Measurements from ENCODE around the gene PALB2.
"Not testable (repeated sequence)": the region's sequence is repeated elsewhere in the genome, so short reads cannot be mapped to it uniquely, and the experiment has no call there.

Gene PALB2

DNA sequence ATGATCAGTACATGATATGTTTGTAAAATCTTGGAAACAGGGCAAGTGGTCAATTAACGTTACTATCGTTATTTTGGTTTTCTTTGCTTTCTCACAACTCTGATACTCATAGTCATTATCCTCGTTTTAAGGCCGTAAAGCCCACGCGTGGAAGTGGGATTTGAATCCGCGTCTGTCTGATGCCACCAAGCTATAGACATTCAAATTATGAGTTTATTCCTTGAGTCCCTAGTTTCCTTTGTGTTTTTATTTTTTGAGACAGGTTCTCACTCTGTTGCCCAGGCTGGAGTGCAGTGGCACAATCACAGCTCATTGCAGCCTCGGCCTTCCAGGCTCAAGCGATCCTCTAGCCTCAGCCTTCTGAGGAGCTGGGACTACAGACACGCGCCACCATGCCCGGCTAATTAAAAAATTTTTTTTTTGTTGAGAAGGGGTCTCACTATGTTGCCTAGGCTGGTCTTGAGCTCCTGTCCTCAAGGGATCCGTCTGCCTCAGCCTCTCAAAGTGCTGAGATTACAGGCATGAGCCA, 1.2 kb upstream of the PALB2 start:
- DNase-seq (ENCODE audit: low read depth in 2 of 2), result peak in 1 of 2 donors; percentile 9
- peak overlapping the region; percentile 98 to 100 for H3K4me3 ChIP-seq (replicated peaks in 1 of 2; ENCODE audit: low read depth in 2 of 2, low read length in 2 of 2)
- TF ChIP-seq, protein P1, sequence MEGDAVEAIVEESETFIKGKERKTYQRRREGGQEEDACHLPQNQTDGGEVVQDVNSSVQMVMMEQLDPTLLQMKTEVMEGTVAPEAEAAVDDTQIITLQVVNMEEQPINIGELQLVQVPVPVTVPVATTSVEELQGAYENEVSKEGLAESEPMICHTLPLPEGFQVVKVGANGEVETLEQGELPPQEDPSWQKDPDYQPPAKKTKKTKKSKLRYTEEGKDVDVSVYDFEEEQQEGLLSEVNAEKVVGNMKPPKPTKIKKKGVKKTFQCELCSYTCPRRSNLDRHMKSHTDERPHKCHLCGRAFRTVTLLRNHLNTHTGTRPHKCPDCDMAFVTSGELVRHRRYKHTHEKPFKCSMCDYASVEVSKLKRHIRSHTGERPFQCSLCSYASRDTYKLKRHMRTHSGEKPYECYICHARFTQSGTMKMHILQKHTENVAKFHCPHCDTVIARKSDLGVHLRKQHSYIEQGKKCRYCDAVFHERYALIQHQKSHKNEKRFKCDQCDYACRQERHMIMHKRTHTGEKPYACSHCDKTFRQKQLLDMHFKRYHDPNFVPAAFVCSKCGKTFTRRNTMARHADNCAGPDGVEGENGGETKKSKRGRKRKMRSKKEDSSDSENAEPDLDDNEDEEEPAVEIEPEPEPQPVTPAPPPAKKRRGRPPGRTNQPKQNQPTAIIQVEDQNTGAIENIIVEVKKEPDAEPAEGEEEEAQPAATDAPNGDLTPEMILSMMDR (IDR thresholded peaks at IDR 0.05; ENCODE audit: low read depth, low read length), result no peak

DNA sequence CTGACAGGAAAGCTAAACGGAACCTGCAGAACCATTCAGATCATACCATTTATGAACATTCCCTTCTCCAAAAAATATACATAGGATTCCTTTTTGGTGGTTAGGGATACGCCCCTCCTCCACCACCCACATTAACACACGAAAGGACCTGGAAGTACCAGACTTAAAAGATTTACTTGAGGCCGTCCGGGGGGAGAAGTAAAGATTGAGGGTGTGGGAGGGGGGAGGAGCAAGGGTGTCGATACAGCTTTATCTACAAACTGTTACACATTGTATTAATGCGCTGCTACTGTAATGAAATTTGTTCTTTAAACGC, 537 bp downstream of the PALB2 start:
- DNase-seq (ENCODE audit: low read depth in 2 of 2), result peak in 1 of 2 donors; percentile 8
- peak overlapping the region; percentile 98 to 100 for H3K4me3 ChIP-seq (replicated peaks in 1 of 2; ENCODE audit: low read depth in 2 of 2, low read length in 2 of 2)
- TF ChIP-seq, protein P1 (IDR thresholded peaks at IDR 0.05; ENCODE audit: low read depth, low read length), result no peak

DNA sequence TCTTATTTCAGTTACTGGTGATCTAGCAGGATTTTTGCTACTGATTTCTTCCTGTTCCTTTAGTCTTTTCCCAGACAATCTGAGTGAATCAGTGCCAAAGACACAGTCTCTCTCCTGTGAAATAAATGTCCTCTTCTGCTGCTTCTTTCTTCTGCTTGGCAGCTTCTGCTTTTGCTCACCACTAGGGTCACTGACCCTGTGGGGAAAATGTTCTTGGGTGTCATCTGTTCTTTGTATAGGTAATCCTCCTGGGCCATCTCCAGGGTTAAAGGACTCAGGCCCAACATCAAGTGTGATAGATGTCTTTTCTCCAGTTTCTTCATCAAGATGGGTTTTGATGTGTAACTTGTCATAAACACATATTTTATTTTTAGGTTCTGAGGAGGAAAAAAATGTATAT, 5.2 kb downstream of the PALB2 start:
- no peak for DNase-seq (ENCODE audit: low read depth in 2 of 2)
- TF ChIP-seq, protein P1 (IDR thresholded peaks at IDR 0.05; ENCODE audit: low read depth, low read length), result no peak

DNA sequence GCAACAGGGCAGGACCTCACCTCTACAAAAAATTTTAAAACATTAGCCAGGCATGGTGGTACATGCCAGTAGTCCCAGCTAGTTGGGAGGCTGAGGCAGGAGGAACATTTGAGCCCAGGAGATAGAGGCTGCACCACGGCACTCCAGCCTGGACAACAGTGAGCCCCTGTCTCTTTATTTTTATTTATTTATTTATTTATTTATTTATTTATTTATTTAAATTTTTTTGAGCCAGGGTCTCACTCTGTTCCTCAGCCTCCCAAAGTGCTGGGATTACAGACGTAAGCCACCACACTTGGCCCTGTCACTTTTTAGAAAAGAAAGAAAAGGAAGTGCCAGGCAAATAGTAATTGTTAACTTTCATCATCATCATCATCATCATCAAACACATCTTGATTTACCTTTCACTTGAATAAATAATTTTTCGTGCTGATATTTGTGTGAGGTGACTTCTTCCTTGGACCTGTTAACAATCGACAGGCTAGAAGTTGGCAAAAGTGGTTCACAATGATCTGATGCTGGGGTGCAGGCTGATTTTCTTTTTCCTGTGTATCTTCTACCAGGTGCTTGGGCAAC, 6.6 kb downstream of the PALB2 start:
- TF ChIP-seq, protein P1 (IDR thresholded peaks at IDR 0.05; ENCODE audit: low read depth, low read length), result no peak
- H3K4me3 ChIP-seq (replicated peaks in 1 of 2; ENCODE audit: low read depth in 2 of 2, low read length in 2 of 2), result no peak overlapping the region
- DNase-seq (ENCODE audit: low read depth in 2 of 2), result no peak

More for the DNA sequence above, 5.2 kb downstream of the PALB2 start:
- no peak overlapping the region for H3K4me3 ChIP-seq (replicated peaks in 1 of 2; ENCODE audit: low read depth in 2 of 2, low read length in 2 of 2)

DNA sequence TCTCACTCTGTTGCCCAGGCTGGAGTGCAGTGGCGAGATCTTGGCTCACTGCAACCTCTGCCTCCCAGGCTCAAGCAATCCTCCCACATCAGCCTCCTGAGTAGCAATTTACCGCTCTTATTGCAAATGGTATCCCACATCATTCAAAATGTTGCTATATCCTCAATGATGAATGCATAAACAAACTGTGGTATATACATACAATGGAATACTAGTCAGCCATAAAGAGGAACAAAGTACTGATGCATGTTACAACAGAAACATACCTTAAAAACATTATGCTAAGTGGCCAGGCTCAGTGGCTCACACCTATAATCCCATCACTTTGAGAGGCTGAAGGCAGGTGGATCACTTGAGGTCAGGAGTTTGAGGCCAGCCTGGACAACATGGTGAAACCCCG, 9.2 kb downstream of the PALB2 start:
- not testable (repeated sequence) for H3K4me3 ChIP-seq (replicated peaks in 1 of 2; ENCODE audit: low read depth in 2 of 2, low read length in 2 of 2); DNase-seq (ENCODE audit: low read depth in 2 of 2)

DNA sequence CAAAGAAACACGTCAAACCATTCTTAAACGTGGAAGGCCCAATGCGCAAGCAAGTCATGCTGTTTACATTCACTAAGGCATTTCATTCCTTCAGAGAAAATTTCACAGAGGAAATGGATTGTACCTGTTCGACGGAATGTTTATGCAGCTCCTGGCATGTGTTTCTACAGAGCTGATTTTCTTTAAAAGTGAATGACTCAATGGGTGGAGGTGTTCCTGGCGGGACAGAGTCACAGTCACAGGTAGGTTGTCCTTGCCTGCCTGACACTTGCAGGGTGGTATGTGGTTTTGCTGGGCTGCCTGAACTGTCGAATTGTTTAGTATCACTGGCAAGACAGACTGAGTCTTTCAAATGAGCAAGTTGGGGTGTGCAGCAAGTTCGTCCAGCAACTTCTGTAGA, 11.6 kb downstream of the PALB2 start:
- DNase-seq (ENCODE audit: low read depth in 2 of 2), result no peak
- no peak overlapping the region for H3K4me3 ChIP-seq (replicated peaks in 1 of 2; ENCODE audit: low read depth in 2 of 2, low read length in 2 of 2)
- TF ChIP-seq, protein P1 (IDR thresholded peaks at IDR 0.05; ENCODE audit: low read depth, low read length), result no peak

DNA sequence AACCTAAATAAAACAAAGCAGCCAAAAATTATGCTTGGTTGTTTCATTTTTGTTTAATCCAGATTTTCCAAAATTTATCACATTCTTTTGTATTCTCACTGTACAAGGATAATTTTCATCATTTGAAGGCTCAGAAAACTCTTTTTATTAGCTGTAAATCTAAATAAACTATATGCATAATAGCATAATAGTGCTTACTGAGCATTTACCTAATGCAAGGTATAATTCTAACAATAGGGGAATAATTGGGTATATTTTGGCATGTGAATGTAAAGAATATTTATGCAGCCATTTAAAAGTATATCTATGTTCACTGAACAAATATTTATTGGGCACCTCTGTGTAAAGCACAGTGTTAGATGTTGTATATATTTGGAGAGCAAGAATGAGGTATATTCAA, 17.0 kb downstream of the PALB2 start:
- TF ChIP-seq, protein P1 (IDR thresholded peaks at IDR 0.05; ENCODE audit: low read depth, low read length), result no peak
- no peak overlapping the region for H3K4me3 ChIP-seq (replicated peaks in 1 of 2; ENCODE audit: low read depth in 2 of 2, low read length in 2 of 2)
- DNase-seq (ENCODE audit: low read depth in 2 of 2), result no peak

Measured in cardiac fibroblast (primary cell).